Hepatocyte (in vitro differentiated cells): ENCODE measurements around the gene FAXDC2.

ENCODE experiments used
- EZH2phosphoT487 ChIP-seq: fragments of 200-600 bp; sonication (generic); IDR thresholded peaks from one replicate; pipeline ENCODE4 v1.6.1; 2018; ENCODE audit warnings: antibody characterized with exemption, mild to moderate bottlenecking, low read depth, moderate library complexity; ENCODE audit not compliant: unreplicated experiment, severe bottlenecking
- TF ChIP-seq, protein P1 (sequence below): fragments of 200-600 bp; sonication (generic); IDR thresholded peaks from 2 replicates; pipeline ENCODE4 v1.5.1; 2016; ENCODE audit warnings: antibody characterized with exemption, mild to moderate bottlenecking; ENCODE audit not compliant: poor library complexity

DNA sequence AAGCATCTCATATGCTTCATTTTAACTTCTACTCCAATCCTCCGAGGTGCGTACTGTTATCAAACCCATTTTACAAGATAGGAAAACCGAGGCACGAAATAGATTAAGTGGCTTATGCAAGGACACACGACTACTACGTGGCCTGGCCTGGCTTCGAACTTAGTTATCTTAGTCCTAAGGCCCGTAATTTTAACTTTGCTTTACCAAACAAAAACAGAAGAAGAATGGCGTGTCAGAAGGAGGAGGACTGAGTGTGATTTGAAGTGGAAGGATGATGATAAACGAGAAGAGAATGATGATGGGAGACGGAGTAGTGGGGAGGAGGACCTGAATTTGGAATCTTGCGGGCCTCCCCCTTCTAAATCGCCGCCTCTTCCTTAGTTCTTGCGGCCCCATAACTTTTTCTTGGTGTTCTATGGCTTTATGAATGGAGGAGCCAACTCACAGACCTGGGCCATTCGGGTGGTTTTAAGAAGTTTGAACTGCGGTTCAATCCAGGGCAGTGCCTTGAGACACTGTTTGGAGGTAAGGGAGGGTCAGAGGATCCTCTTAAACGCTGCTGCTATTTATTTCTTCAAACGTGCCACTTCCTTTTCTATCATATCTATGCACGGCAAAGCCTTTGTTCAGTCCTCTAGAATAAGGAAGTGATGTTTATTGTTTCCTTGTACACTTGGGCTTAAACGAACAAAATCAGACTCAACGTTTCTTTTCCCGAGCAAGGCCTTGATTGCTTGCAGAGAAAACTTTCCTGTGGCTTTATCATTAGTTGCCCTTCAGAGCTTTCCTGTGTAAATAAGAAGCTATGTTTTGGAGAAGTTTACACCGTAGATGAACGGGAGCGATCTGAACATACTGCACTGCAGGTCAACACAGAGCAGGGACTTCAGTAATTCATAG is 8.8 kb upstream of the FAXDC2 start:
- TF ChIP-seq, protein P1, sequence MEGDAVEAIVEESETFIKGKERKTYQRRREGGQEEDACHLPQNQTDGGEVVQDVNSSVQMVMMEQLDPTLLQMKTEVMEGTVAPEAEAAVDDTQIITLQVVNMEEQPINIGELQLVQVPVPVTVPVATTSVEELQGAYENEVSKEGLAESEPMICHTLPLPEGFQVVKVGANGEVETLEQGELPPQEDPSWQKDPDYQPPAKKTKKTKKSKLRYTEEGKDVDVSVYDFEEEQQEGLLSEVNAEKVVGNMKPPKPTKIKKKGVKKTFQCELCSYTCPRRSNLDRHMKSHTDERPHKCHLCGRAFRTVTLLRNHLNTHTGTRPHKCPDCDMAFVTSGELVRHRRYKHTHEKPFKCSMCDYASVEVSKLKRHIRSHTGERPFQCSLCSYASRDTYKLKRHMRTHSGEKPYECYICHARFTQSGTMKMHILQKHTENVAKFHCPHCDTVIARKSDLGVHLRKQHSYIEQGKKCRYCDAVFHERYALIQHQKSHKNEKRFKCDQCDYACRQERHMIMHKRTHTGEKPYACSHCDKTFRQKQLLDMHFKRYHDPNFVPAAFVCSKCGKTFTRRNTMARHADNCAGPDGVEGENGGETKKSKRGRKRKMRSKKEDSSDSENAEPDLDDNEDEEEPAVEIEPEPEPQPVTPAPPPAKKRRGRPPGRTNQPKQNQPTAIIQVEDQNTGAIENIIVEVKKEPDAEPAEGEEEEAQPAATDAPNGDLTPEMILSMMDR, result no peak
- TF ChIP-seq EZH2phosphoT487, result no peak
